OCI-LY3 (cell line): ENCODE results near the gene CNTNAP1.

Experiments
- H2AFZ ChIP-seq: fragments of 200-600, 300-600 bp; shearing (Covaris generic); 2 replicates; pipeline ENCODE4 v1.6.0; 2014; ENCODE audit warnings: antibody characterized with exemption, low read depth, low read length
- H3K27ac ChIP-seq: fragments of 200-600, 300-600 bp; sonication (generic); 2 replicates; pipeline ENCODE4 v1.5.1; 2014; ENCODE audit warnings: mild to moderate bottlenecking, low read length, moderate library complexity, mixed read lengths
- H3K27me3 ChIP-seq: fragments of 200-600, 300-600 bp; sonication (generic); 2 replicates; pipeline ENCODE4 v1.6.1; 2014; ENCODE audit warnings: low read depth, low read length, mixed read lengths
- H3K36me3 ChIP-seq: fragments of 200-600, 300-600 bp; sonication (generic); replicated peaks from 2 replicates; pipeline ENCODE3; 2014; ENCODE audit warnings: low read depth, low read length, mixed read lengths
- H3K4me1 ChIP-seq: fragments of 300-600, 200-600 bp; sonication (generic); 2 replicates; pipeline ENCODE4 v1.6.1; 2014; ENCODE audit warnings: low read length, mixed read lengths
- H3K4me2 ChIP-seq: fragments of 200-600, 300-600 bp; sonication (generic); 2 replicates; pipeline ENCODE4 v1.6.1; 2014; ENCODE audit warnings: low read length, mixed read lengths
- H3K4me3 ChIP-seq: fragments of 300-600, 200-600 bp; sonication (generic); 2 replicates; pipeline ENCODE4 v1.5.1; 2014; ENCODE audit warnings: antibody characterized with exemption, mild to moderate bottlenecking, low read length, moderate library complexity
- H3K79me2 ChIP-seq: fragments of 300-600, 200-600 bp; shearing (Covaris generic); 2 replicates; pipeline ENCODE4 v1.6.1; 2014; ENCODE audit warnings: mild to moderate bottlenecking, low read length, mixed read lengths
- H3K9ac ChIP-seq: fragments of 300-600, 200-600 bp; shearing (Covaris generic); 2 replicates; pipeline ENCODE4 v1.6.0; 2014; ENCODE audit warnings: mild to moderate bottlenecking, low read length, moderate library complexity
- H3K9me3 ChIP-seq: fragments of 200-600, 300-600 bp; shearing (Covaris generic); 2 replicates; pipeline ENCODE4 v1.6.1; 2014; ENCODE audit warnings: low read length, mixed read lengths; ENCODE audit not compliant: insufficient read depth
- H4K20me1 ChIP-seq: fragments of 200-600, 300-600 bp; sonication (generic); 2 replicates; pipeline ENCODE4 v1.6.1; 2016; ENCODE audit warnings: low read length, mixed read lengths; ENCODE audit not compliant: insufficient read depth
- EZH2phosphoT487 ChIP-seq: fragments of 200-600 bp; shearing (Covaris generic); IDR thresholded peaks from 2 replicates; pipeline ENCODE4 v1.6.1; 2018; ENCODE audit warnings: antibody characterized with exemption, mixed run types, low read depth
- TF ChIP-seq, protein P1 (sequence below): fragments of 200-600, 300-600 bp; sonication (generic); IDR thresholded peaks from 2 replicates; pipeline ENCODE4 v1.5.1; 2014; ENCODE audit warnings: antibody characterized with exemption, low read length, low read depth

The CNTNAP1 gene

DNA sequence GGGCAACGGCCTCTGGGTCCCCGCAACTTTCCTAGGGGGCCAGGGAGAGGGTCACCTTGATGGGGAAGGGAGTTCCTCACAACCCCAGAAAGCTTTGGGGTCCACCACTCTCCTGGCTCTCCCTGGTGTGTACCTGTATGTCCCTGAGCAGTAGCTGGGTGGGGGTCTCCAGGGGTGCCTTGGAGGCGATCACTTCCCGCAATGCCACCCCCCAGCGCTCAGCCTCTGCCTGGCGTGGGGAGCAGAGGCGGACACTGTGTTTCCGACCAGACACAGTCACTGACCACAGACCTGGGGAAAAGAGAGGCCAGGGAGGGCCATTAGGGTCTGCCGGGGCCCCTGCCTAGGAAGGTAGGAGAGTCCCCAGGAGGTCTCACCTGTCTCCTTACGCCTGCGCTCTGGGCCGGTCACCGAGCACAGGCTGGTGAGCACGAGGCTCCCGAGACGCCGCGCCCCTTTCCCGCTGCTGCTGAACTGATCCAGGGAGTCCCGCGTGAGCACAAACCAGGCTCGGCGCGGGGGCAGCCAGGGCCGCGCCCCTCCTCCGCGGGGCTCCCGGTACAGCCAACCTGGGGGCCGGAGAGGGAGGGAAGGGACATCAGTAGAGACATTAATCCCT is 9.0 kb upstream of the CNTNAP1 start:
- Histone ChIP-seq H3K9me3 (no peaks in the 10 kb centered on the region), H3K4me2 (no peak overlapping the region), H2AFZ (no peak overlapping the region), H3K27ac (no peak overlapping the region), H3K4me3 (no peak overlapping the region), H3K36me3 (peaks cover 31% of the 10 kb centered on the region), H3K4me1 (peaks cover 35% of the 10 kb centered on the region), H4K20me1 (peaks cover 2% of the 10 kb centered on the region; the same call in 1 of the 2 replicates), H3K9ac (no peak overlapping the region), H3K79me2 (peaks cover 10% of the 10 kb centered on the region; the same call in 1 of the 2 replicates), H3K27me3 (peaks cover 12% of the 10 kb centered on the region)
- TF ChIP-seq, protein P1, sequence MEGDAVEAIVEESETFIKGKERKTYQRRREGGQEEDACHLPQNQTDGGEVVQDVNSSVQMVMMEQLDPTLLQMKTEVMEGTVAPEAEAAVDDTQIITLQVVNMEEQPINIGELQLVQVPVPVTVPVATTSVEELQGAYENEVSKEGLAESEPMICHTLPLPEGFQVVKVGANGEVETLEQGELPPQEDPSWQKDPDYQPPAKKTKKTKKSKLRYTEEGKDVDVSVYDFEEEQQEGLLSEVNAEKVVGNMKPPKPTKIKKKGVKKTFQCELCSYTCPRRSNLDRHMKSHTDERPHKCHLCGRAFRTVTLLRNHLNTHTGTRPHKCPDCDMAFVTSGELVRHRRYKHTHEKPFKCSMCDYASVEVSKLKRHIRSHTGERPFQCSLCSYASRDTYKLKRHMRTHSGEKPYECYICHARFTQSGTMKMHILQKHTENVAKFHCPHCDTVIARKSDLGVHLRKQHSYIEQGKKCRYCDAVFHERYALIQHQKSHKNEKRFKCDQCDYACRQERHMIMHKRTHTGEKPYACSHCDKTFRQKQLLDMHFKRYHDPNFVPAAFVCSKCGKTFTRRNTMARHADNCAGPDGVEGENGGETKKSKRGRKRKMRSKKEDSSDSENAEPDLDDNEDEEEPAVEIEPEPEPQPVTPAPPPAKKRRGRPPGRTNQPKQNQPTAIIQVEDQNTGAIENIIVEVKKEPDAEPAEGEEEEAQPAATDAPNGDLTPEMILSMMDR: no peak
- no peak for TF ChIP-seq EZH2phosphoT487

DNA sequence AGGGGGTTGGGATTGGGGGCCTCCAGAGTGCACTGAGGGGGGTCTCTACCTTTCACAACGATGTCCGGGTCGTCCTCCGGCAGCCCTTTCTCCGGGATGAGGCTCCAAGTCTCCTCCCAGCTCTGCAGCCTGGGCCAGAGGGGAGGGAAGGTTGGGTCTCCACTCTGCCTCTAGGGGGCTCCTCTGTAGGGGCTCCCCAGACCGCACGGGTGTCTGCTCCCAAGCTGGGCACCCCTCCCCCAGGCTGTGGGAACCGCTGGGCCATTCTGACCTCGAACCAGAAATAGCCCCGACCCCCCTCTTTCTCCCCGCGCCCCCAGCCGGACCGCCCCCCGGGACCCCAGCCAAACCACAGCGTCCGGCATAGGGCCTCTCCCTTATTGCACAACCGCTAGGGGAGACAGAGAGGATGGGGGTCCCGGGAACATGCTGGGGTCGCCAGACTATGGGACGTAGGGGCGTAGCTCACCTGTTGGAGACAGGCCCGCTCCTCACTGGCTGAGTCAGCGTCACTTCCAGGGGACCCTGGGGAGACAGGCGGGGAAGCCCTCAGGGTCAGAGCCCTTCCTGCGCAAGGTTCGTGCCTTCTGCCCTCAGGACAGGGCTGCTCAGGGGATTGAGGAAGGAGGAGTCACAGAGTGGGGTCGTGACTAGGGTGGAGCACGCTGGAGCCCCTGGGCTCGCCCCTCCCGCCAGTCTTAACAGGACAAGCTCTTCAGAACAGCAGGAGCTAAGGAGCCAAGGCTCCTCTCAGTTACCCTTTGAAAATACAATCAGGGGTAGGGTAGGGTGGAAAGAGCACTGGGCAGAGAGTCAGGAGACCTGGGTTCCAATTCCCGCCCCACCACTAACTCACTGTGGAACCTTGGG is 8.2 kb upstream of the CNTNAP1 start:
- H3K27ac ChIP-seq: no peak overlapping the region
- no peak for TF ChIP-seq EZH2phosphoT487
- TF ChIP-seq, protein P1: peak; percentile 65
- H2AFZ ChIP-seq: no peak overlapping the region
- H3K4me1 ChIP-seq: peaks cover 42% of the 10 kb centered on the region
- H3K9ac ChIP-seq: peak overlapping the region; percentile 74
- peak overlapping the region; percentile 91 for H3K4me3 ChIP-seq
- peaks cover 2% of the 10 kb centered on the region; the same call in 1 of the 2 replicates for H4K20me1 ChIP-seq
- H3K27me3 ChIP-seq: peaks cover 12% of the 10 kb centered on the region
- H3K9me3 ChIP-seq: no peaks in the 10 kb centered on the region
- peak overlapping the region; percentile 84 for H3K4me2 ChIP-seq
- peaks cover 10% of the 10 kb centered on the region; the same call in 1 of the 2 replicates for H3K79me2 ChIP-seq
- H3K36me3 ChIP-seq: peaks cover 30% of the 10 kb centered on the region

DNA sequence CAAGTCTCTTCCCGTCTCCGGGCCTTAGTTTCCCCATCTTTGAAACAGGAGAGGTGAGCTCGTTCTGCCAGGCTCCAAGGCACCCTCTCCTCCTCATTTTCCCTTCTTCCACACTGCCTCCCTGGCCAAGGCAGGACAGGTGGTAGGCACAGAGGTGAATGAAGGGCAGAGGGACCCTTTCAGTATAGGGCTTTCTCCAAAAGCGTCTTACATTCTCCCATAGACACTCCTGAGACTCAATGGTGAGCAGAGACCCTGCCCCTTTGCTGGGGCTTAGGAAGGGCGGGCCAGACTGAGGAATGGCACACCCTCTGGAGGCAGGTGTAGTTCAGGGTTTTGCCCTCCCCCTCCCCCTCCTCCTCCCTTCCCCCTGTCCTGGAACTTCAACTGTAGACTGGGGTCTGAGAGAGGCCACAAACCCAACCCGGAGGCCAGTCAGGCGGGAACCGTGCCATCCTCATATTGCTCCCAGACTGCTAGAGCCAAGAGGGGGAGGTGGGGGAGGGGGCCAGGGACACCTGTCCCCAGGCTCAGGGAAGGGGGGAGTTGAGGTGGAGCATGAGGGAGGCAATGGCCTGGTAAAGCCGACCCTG is 7.5 kb upstream of the CNTNAP1 start:
- Histone ChIP-seq H2AFZ (no peak overlapping the region), H4K20me1 (peaks cover 2% of the 10 kb centered on the region; the same call in 1 of the 2 replicates), H3K4me2 (peak overlapping the region; percentile 84), H3K27me3 (peaks cover 12% of the 10 kb centered on the region), H3K4me3 (peak overlapping the region; percentile 91), H3K9ac (peak overlapping the region; percentile 74), H3K36me3 (peaks cover 23% of the 10 kb centered on the region), H3K79me2 (peaks cover 10% of the 10 kb centered on the region; the same call in 1 of the 2 replicates), H3K9me3 (no peaks in the 10 kb centered on the region), H3K27ac (no peak overlapping the region), H3K4me1 (peaks cover 48% of the 10 kb centered on the region)
- TF ChIP-seq, protein P1: no peak
